Sciatic nerve (tissue), 2 donors: Measurements from ENCODE around the gene TRMT1. TPM values are rescaled to one million over a fixed set of nuclear protein-coding genes. Genes with fewer than 3 reads are reported as not detected.

Experiments used
- ATAC-seq: fragments of 200-7000 bp; cut with Tn5 transposase; one replicate; pipeline ENCODE4 v1.9.1; 2020; ENCODE audit warnings: mild to moderate bottlenecking, moderate library complexity
- DNase-seq: peaks from one replicate; pipeline ENCODE4 v3.0.0-alpha.2; 2020; ENCODE audit warnings: low spot score
- intact Hi-C: fragments of 100-400 bp; cut with DNase I; formaldehyde crosslinking; loops from one replicate; pipeline ENCODE4 v1.14.2; 2022
- total RNA-seq: library from RNA; stranded (reverse); fragmentation: NEBNext Ultra II Directional; extraction: Animal tissue kit (Norgen Biotek cat#: 25700); gene quantifications from one replicate; pipeline ENCODE4 v1.2.1, GENCODE V29; 2021
- donor health status: DM: no; HTN: no; CAD: no.
- donor health status: DM: no; HTN: no; CAD: no.

TRMT1 gene
- total RNA-seq, 1 donor from 2014 or later: 34.7 TPM

- ATAC-seq (no peak), DNase-seq (no peak)
- intact Hi-C loops: no loop called here
These were observed 20.3 kb downstream of the TRMT1 start for GRCh38 chr19:13095934-13096927.

GRCh38 chr19:13095393-13095784, 21.2 kb downstream of the TRMT1 start:
- intact Hi-C loops: no loop called here
- DNase-seq (no peak), ATAC-seq (no peak)

- ATAC-seq (no peak), DNase-seq (no peak)
- intact Hi-C loops: no loop called here
These were observed 21.7 kb downstream of the TRMT1 start for GRCh38 chr19:13094771-13095392.

GRCh38 chr19:13094106-13094504, 22.4 kb downstream of the TRMT1 start:
- DNase-seq (no peak), ATAC-seq (no peak)
- intact Hi-C loops: no loop called here

GRCh38 chr19:13093407-13094105, 23.0 kb downstream of the TRMT1 start:
- ATAC-seq: peak; percentile 74

GRCh38 chr19:13092606-13093235, 23.8 kb downstream of the TRMT1 start:
- DNase-seq (no peak), ATAC-seq (no peak)
- intact Hi-C loops: loop anchor here (2.0 kb wide), 1 partner anchor 112 kb away; no protein-coding TSS in a partner anchor

More at GRCh38 chr19:13093407-13094105, 23.0 kb downstream of the TRMT1 start:
- peak; percentile 90 for DNase-seq
- intact Hi-C loops: loop anchor here (2.0 kb wide), 1 partner anchor 113 kb away; no protein-coding TSS in a partner anchor

GRCh38 chr19:13092158-13092543, 24.4 kb downstream of the TRMT1 start:
- DNase-seq (no peak), ATAC-seq (no peak)
- intact Hi-C loops: loop anchor here (2.0 kb wide), 1 partner anchor 111 kb away; no protein-coding TSS in a partner anchor

GRCh38 chr19:13091400-13092157, 25.0 kb downstream of the TRMT1 start:
- no peak for DNase-seq

GRCh38 chr19:13090511-13091231, 25.9 kb downstream of the TRMT1 start:
- no peak for ATAC-seq
- DNase-seq: no peak
- intact Hi-C loops: no loop called here

More at GRCh38 chr19:13091400-13092157, 25.0 kb downstream of the TRMT1 start:
- intact Hi-C loops: loop anchor here (2.0 kb wide), 1 partner anchor 111 kb away; no protein-coding TSS in a partner anchor
- ATAC-seq: peak; percentile 80

GRCh38 chr19:13089857-13090507, 26.6 kb downstream of the TRMT1 start:
- no peak for ATAC-seq
- intact Hi-C loops: no loop called here
- no peak for DNase-seq

- no peak for DNase-seq
- no peak for ATAC-seq
- intact Hi-C loops: no loop called here
These were observed 27.2 kb downstream of the TRMT1 start for GRCh38 chr19:13089139-13089856.

GRCh38 chr19:13087795-13088537, 28.6 kb downstream of the TRMT1 start:
- ATAC-seq: no peak
- DNase-seq: no peak
- intact Hi-C loops: no loop called here

GRCh38 chr19:13087295-13087694, 29.2 kb downstream of the TRMT1 start:
- no peak for DNase-seq
- intact Hi-C loops: no loop called here
- ATAC-seq: no peak

- ATAC-seq: no peak
- intact Hi-C loops: no loop called here
- no peak for DNase-seq
These were observed 30.2 kb downstream of the TRMT1 start for GRCh38 chr19:13086341-13086740.

GRCh38 chr19:13085666-13086065, 30.9 kb downstream of the TRMT1 start:
- ATAC-seq: no peak
- no peak for DNase-seq
- intact Hi-C loops: no loop called here

- ATAC-seq (no peak), DNase-seq (no peak)
- intact Hi-C loops: no loop called here
These were observed 32.9 kb downstream of the TRMT1 start for GRCh38 chr19:13083627-13084026.
